Activated B cell treated with CpG ODN at 0.5 μM for 24 hours (primary cell): ENCODE data around the gene EPB41L4B. TPM values are rescaled to one million over a fixed set of nuclear protein-coding genes. Genes with fewer than 3 reads are reported as not detected.
A peak's percentile ranks its signal among the peaks of the same experiment; 100 is the strongest.
"Not testable (repeated sequence)": the region's sequence is repeated elsewhere in the genome, so short reads cannot be mapped to it uniquely, and the experiment has no call there.

Source experiments
- ATAC-seq: fragments of 200-7000 bp; cut with Tn5 transposase; one replicate; pipeline ENCODE4 v1.10.0; 2021; ENCODE audit warnings: low read depth, mild to moderate bottlenecking, moderate library complexity
- CTCF ChIA-PET: fragments of 350-600 bp; sonication (Branson Sonifier 250); formaldehyde crosslinking; loops from one replicate; lab custom pipeline; 2021; ENCODE audit warnings: antibody characterized with exemption; lab: Charles Lee
- POLR2A ChIA-PET: fragments of 350-600 bp; sonication (Branson Sonifier 250); formaldehyde crosslinking; loops from one replicate; lab custom pipeline; 2021; ENCODE audit warnings: antibody characterized with exemption; lab: Charles Lee
- DNase-seq: peaks from one replicate; pipeline ENCODE4 v3.0.0; 2022
- H3K27ac Mint-ChIP-seq: one replicate; pipeline ENCODE4 v1.8.0; 2020; ENCODE audit warnings: mixed read lengths
- H3K27me3 Mint-ChIP-seq: one replicate; pipeline ENCODE4 v1.8.0; 2021; ENCODE audit warnings: mixed read lengths
- H3K36me3 Mint-ChIP-seq: one replicate; pipeline ENCODE4 v1.8.0; 2021; ENCODE audit warnings: low read depth, mixed read lengths
- H3K4me1 Mint-ChIP-seq: one replicate; pipeline ENCODE4 v1.8.0; 2021; ENCODE audit warnings: mixed read lengths
- H3K4me3 Mint-ChIP-seq: one replicate; pipeline ENCODE4 v1.8.0; 2020; ENCODE audit warnings: mild to moderate bottlenecking, mixed read lengths
- H3K9me3 Mint-ChIP-seq: one replicate; pipeline ENCODE4 v1.8.0; 2020; ENCODE audit warnings: mixed read lengths
- CTCF ChIP-seq: fragments of 200-600 bp; IDR thresholded peaks from one replicate; pipeline ENCODE4 v1.8.0; 2022; ENCODE audit warnings: antibody characterized with exemption, mild to moderate bottlenecking
- intact Hi-C: fragments of 100-400 bp; cut with micrococcal nuclease; formaldehyde crosslinking; loops from one replicate; pipeline ENCODE4 v1.15.1; 2024
- total RNA-seq: library from RNA; stranded (reverse); gene quantifications from 2 replicates; pipeline ENCODE4 v1.2.3, GENCODE V29; 2022

The EPB41L4B gene
- total RNA-seq: 5.3 and 6.1 TPM in 2 replicates

GRCh38 chr9:109320742-109321448, at the start of gene EPB41L4B:
Gene EPB41L4B, minus strand, starts transcription at chr9:109321059. Its CDS starts 613 bp downstream, at chr9:109320446.
- H3K27me3 Mint-ChIP-seq: peaks cover 57% of the 10 kb centered on the region
- DNase-seq: peak; percentile 81

GRCh38 chr9:109369285-109369684, 48.4 kb upstream of the EPB41L4B start:
- peaks cover 3% of the 10 kb centered on the region for H3K27me3 Mint-ChIP-seq
- TF ChIP-seq CTCF: no peak
- ATAC-seq (no peak), DNase-seq (no peak)
- H3K27ac Mint-ChIP-seq: no peak overlapping the region
- no peaks in the 10 kb centered on the region for H3K36me3 Mint-ChIP-seq
- peaks cover 3% of the 10 kb centered on the region for H3K9me3 Mint-ChIP-seq
- H3K4me1 Mint-ChIP-seq: no peaks in the 10 kb centered on the region
- H3K4me3 Mint-ChIP-seq: no peak overlapping the region
- intact Hi-C loops: no loop called here
- ChIA-PET CTCF (no interaction called here), POLR2A (no interaction called here)

More at GRCh38 chr9:109320742-109321448, at the start of gene EPB41L4B:
- no peaks in the 10 kb centered on the region for H3K36me3 Mint-ChIP-seq
- peak; percentile 96 for ATAC-seq
- H3K4me3 Mint-ChIP-seq: peak within 1 kb of the TSS; percentile 83
- no peaks in the 10 kb centered on the region for H3K9me3 Mint-ChIP-seq
- ChIA-PET CTCF (no interaction called here), POLR2A (no interaction called here)
- intact Hi-C loops: loop anchor here (1.0 to 10.0 kb wide), 8 partner anchors 77 to 1856 kb away; partner anchors contain the start of gene CTNNAL1
- peaks cover 19% of the 10 kb centered on the region for H3K4me1 Mint-ChIP-seq
- peak; percentile 60 for TF ChIP-seq CTCF
- H3K27ac Mint-ChIP-seq: no peak within 1 kb of the TSS

GRCh38 chr9:109360771-109361170, 39.9 kb upstream of the EPB41L4B start:
- Mint-ChIP-seq H3K27me3 (peaks cover 8% of the 10 kb centered on the region), H3K4me3 (no peak overlapping the region), H3K4me1 (no peaks in the 10 kb centered on the region), H3K9me3 (no peaks in the 10 kb centered on the region), H3K36me3 (no peaks in the 10 kb centered on the region), H3K27ac (no peak overlapping the region)
- intact Hi-C loops: no loop called here
- ChIA-PET CTCF (no interaction called here), POLR2A (no interaction called here)
- ATAC-seq (no peak), DNase-seq (no peak)
- TF ChIP-seq CTCF: no peak

- H3K4me3 Mint-ChIP-seq, H3K36me3 Mint-ChIP-seq, CTCF ChIA-PET, DNase-seq, intact Hi-C loops, H3K27ac Mint-ChIP-seq, H3K27me3 Mint-ChIP-seq, ATAC-seq, H3K9me3 Mint-ChIP-seq, H3K4me1 Mint-ChIP-seq: not testable (repeated sequence)
- POLR2A ChIA-PET: interaction anchor here (0.6 kb wide), 1 partner anchor 23 kb away, joined by 3 read pairs; no protein-coding TSS in a partner anchor
Measured at GRCh38 chr9:109358968-109359603, 38.2 kb upstream of the EPB41L4B start.

GRCh38 chr9:109355564-109356297, 34.9 kb upstream of the EPB41L4B start:
- H3K4me3 Mint-ChIP-seq: no peak overlapping the region
- intact Hi-C loops: no loop called here
- no peaks in the 10 kb centered on the region for H3K4me1 Mint-ChIP-seq
- CTCF ChIA-PET: no interaction called here
- H3K27me3 Mint-ChIP-seq: peaks cover 7% of the 10 kb centered on the region
- H3K9me3 Mint-ChIP-seq: no peaks in the 10 kb centered on the region
- H3K27ac Mint-ChIP-seq: no peak overlapping the region
- ATAC-seq (no peak), DNase-seq (no peak)
- H3K36me3 Mint-ChIP-seq: no peaks in the 10 kb centered on the region
- POLR2A ChIA-PET: no interaction called here
- no peak for TF ChIP-seq CTCF
